Esophagus muscularis mucosa (tissue), 4 donors: Measurements from ENCODE around the gene DSC1. TPM values are rescaled to one million over a fixed set of nuclear protein-coding genes. Genes with fewer than 3 reads are reported as not detected.
"Not testable (repeated sequence)": the region's sequence is repeated elsewhere in the genome, so short reads cannot be mapped to it uniquely, and the experiment has no call there.

Experiments
- DNase-seq: peaks from one replicate; pipeline ENCODE4 v3.0.0-alpha.2; 2017; ENCODE audit errors: extremely low spot score
- H3K27ac ChIP-seq, 4 donors: fragments of 200-600 bp; sonication (generic); replicated peaks in 1 of 4; 1 replicate in 3 of 4; 2 replicates in 1 of 4; pipeline ENCODE4 v1.5.1; 2016 to 2019; ENCODE audit warnings: mild to moderate bottlenecking in 1 of 4
- H3K27me3 ChIP-seq, 4 donors: fragments of 200-600 bp; sonication (generic); one replicate each; pipeline versions ENCODE4 v1.5.1 to v1.6.0; 2016 to 2019
- H3K36me3 ChIP-seq, 4 donors: fragments of 200-600 bp; sonication (generic); one replicate each; pipeline ENCODE4 v1.5.1; 2016 to 2019
- H3K4me1 ChIP-seq, 4 donors: fragments of 200-600 bp; sonication (generic); one replicate each; pipeline ENCODE4 v1.5.1; 2016 to 2019
- H3K4me3 ChIP-seq, 4 donors: fragments of 200-600 bp; sonication (generic); 1 replicate in 2 of 4; 2 replicates in 2 of 4; pipeline ENCODE4 v1.5.1; 2016 to 2019; ENCODE audit warnings: mild to moderate bottlenecking in 4 of 4, moderate library complexity in 1 of 4
- H3K9me3 ChIP-seq, 4 donors: fragments of 200-600 bp; sonication (generic); 1 replicate in 3 of 4; 2 replicates in 1 of 4; pipeline ENCODE4 v1.5.1; 2016 to 2019
- CTCF ChIP-seq, 3 experiments: fragments of 200-600 bp in 2 of 3; fragments of 450-650 bp in 1 of 3; sonication (generic) in 2 of 3; IDR thresholded peaks; one replicate each; pipeline ENCODE4 v1.5.1; 2017 to 2019; ENCODE audit warnings: antibody characterized with exemption in 3 of 3, mild to moderate bottlenecking in 2 of 3, moderate library complexity in 1 of 3
- EP300 ChIP-seq: sonication (generic); formaldehyde crosslinking; IDR thresholded peaks from one replicate; pipeline ENCODE4 v1.6.1; 2017; ENCODE audit warnings: antibody characterized with exemption
- POLR2A ChIP-seq: fragments of 450-650 bp; IDR thresholded peaks from one replicate; pipeline ENCODE4 v1.6.1; 2017; ENCODE audit warnings: antibody characterized with exemption, moderate library complexity, mild to moderate bottlenecking, low read depth
- POLR2AphosphoS5 ChIP-seq, 2 donors: sonication (generic); formaldehyde crosslinking; IDR thresholded peaks; one replicate each; pipeline ENCODE4 v1.6.1; 2017; ENCODE audit warnings: antibody characterized with exemption in 2 of 2
- WGBS: methylation state at CpG from one replicate; pipeline ENCODE4 v1.1.5; 2018; 5-methylcytosine and 5-hydroxymethylcytosine counted together
- intact Hi-C: fragments of 100-400 bp; cut with DNase I; formaldehyde crosslinking; loops from one replicate; pipeline ENCODE4 v1.15.1; 2023
- total RNA-seq, 4 donors: library from RNA; depleted of rRNA; stranded (reverse); fragments of >200 nt; gene quantifications; one replicate each; pipeline versions ENCODE4 v1.1.0 to v1.2.1, GENCODE V29; 2016

DSC1 gene
- total RNA-seq, 4 donors from 2014 or later = not detected

- no peak for TF ChIP-seq CTCF (IDR thresholded peaks at IDR 0.05)
- no peak for TF ChIP-seq POLR2A
- TF ChIP-seq EP300 = no peak
- H3K4me3 ChIP-seq = no peak overlapping the region
- H3K9me3 ChIP-seq = no peaks in the 10 kb centered on the region
- no peak overlapping the region for H3K27ac ChIP-seq
- no peaks in the 10 kb centered on the region for H3K27me3 ChIP-seq
- no peaks in the 10 kb centered on the region for H3K36me3 ChIP-seq
- no peak for DNase-seq
- intact Hi-C loops = no loop called here
- no peaks in the 10 kb centered on the region for H3K4me1 ChIP-seq
- WGBS = 86% methylated on average over 2 of the region's 2 CpGs
Observed at GRCh38 chr18:31183302-31183701, 20.6 kb upstream of the DSC1 start.

GRCh38 chr18:31177369-31177768, 14.7 kb upstream of the DSC1 start:
- H3K4me1 ChIP-seq, DNase-seq, H3K9me3 ChIP-seq, H3K27me3 ChIP-seq, intact Hi-C loops, H3K27ac ChIP-seq, H3K4me3 ChIP-seq, H3K36me3 ChIP-seq: not testable (repeated sequence)
- 81% methylated on average over 6 of the region's 6 CpGs for WGBS

- no peak overlapping the region for H3K27ac ChIP-seq
- intact Hi-C loops = no loop called here
- no peak for DNase-seq
- 90% methylated on average over 2 of the region's 2 CpGs for WGBS
- no peaks in the 10 kb centered on the region for H3K9me3 ChIP-seq
- H3K36me3 ChIP-seq = no peaks in the 10 kb centered on the region
- TF ChIP-seq POLR2A (no peak), CTCF (IDR thresholded peaks at IDR 0.05) (no peak), EP300 (no peak), POLR2AphosphoS5 (IDR thresholded peaks at IDR 0.05) (no peak)
- no peak overlapping the region for H3K4me3 ChIP-seq
- no peaks in the 10 kb centered on the region for H3K4me1 ChIP-seq
- no peaks in the 10 kb centered on the region for H3K27me3 ChIP-seq
Observed at GRCh38 chr18:31176531-31176930, 13.9 kb upstream of the DSC1 start.

GRCh38 chr18:31171144-31171839, 8.6 kb upstream of the DSC1 start:
- H3K4me1 ChIP-seq = no peaks in the 10 kb centered on the region
- no peak overlapping the region for H3K4me3 ChIP-seq
- TF ChIP-seq POLR2AphosphoS5 (IDR thresholded peaks at IDR 0.05) = no peak
- WGBS = 63% methylated on average over 1 of the region's 1 CpG
- intact Hi-C loops = no loop called here
- H3K27me3 ChIP-seq = no peaks in the 10 kb centered on the region
- no peaks in the 10 kb centered on the region for H3K36me3 ChIP-seq
- no peak for DNase-seq
- no peak overlapping the region for H3K27ac ChIP-seq
- H3K9me3 ChIP-seq = no peaks in the 10 kb centered on the region

GRCh38 chr18:31170335-31170734, 7.7 kb upstream of the DSC1 start:
- intact Hi-C loops = no loop called here
- H3K9me3 ChIP-seq = no peaks in the 10 kb centered on the region
- WGBS = 74% methylated on average over 4 of the region's 4 CpGs
- no peaks in the 10 kb centered on the region for H3K36me3 ChIP-seq
- H3K4me3 ChIP-seq = no peak overlapping the region
- no peaks in the 10 kb centered on the region for H3K27me3 ChIP-seq
- no peak for TF ChIP-seq CTCF (IDR thresholded peaks at IDR 0.05)
- no peak for TF ChIP-seq POLR2A
- TF ChIP-seq EP300 = no peak
- TF ChIP-seq POLR2AphosphoS5 (IDR thresholded peaks at IDR 0.05) = no peak
- no peak for DNase-seq
- H3K27ac ChIP-seq = no peak overlapping the region
- H3K4me1 ChIP-seq = no peaks in the 10 kb centered on the region

- TF ChIP-seq CTCF (IDR thresholded peaks at IDR 0.05) (no peak), POLR2AphosphoS5 (IDR thresholded peaks at IDR 0.05) (no peak), POLR2A (no peak), EP300 (no peak)
- 76% methylated on average over 5 of the region's 5 CpGs for WGBS
- DNase-seq = no peak
- intact Hi-C loops = no loop called here
- H3K4me3 ChIP-seq = no peak overlapping the region
- H3K9me3 ChIP-seq = no peaks in the 10 kb centered on the region
- no peaks in the 10 kb centered on the region for H3K36me3 ChIP-seq
- H3K27me3 ChIP-seq = no peaks in the 10 kb centered on the region
- H3K4me1 ChIP-seq = no peaks in the 10 kb centered on the region
- no peak overlapping the region for H3K27ac ChIP-seq
Observed at GRCh38 chr18:31162419-31162793, 250 bp downstream of the DSC1 start.
